H1 (cell line): ENCODE data around the gene ARHGAP4.

Source experiments
- ASH2L ChIP-seq: fragments of 200-600, 300-600 bp; sonication (generic); IDR thresholded peaks from one replicate; pipeline ENCODE4 v1.7.1; 2017; ENCODE audit warnings: low read length
- BCL11A ChIP-seq, 2 experiments: IDR thresholded peaks; one replicate each; pipeline ENCODE4 v1.6.1; 2011; ENCODE audit warnings: low read depth in 2 of 2, low read length in 2 of 2, mild to moderate bottlenecking in 2 of 2
- CEBPB ChIP-seq: IDR thresholded peaks from 2 replicates; pipeline ENCODE4 v1.6.1; 2012; ENCODE audit warnings: low read depth, low read length
- CTCF ChIP-seq, 3 experiments: IDR thresholded peaks; 1 replicate in 2 of 3; 2 replicates in 1 of 3; pipeline versions ENCODE4 v1.5.1 to v1.6.1; 2011; ENCODE audit warnings: low read length in 3 of 3, mild to moderate bottlenecking in 3 of 3, inconsistent platforms in 2 of 3, low read depth in 1 of 3, moderate library complexity in 1 of 3; ENCODE audit not compliant: insufficient read depth in 1 of 3; ENCODE audit errors: control extremely low read depth in 1 of 3
- GABPA ChIP-seq: IDR thresholded peaks from 2 replicates; pipeline ENCODE4 v1.6.1; 2011; ENCODE audit warnings: mild to moderate bottlenecking, low read length, moderate library complexity, borderline replicate concordance; ENCODE audit not compliant: insufficient read depth
- KDM1A ChIP-seq: fragments of 200-600, 300-600 bp; sonication (generic); IDR thresholded peaks from 2 replicates; pipeline ENCODE4 v1.7.1; 2016; ENCODE audit warnings: mild to moderate bottlenecking, low read length, borderline replicate concordance
- POLR2AphosphoS5 ChIP-seq: IDR thresholded peaks from 2 replicates; pipeline ENCODE4 v1.6.1; 2011; ENCODE audit warnings: low read depth, low read length
- TCF12 ChIP-seq: IDR thresholded peaks from 2 replicates; pipeline ENCODE4 v1.6.1; 2011; ENCODE audit warnings: low read depth, mild to moderate bottlenecking, low read length
- USF2 ChIP-seq: IDR thresholded peaks from 2 replicates; pipeline ENCODE4 v1.6.1; 2011; ENCODE audit warnings: low read length, improper control_type of control experiment

- TF ChIP-seq CEBPB: no peak
- TF ChIP-seq USF2: no peak
- no peak for TF ChIP-seq CTCF (IDR thresholded peaks at IDR 0.05; ENCODE audit: control extremely low read depth in 1 of 3, insufficient read depth in 1 of 3, low read depth in 1 of 3, low read length in 3 of 3)
- TF ChIP-seq ASH2L: no peak
- TF ChIP-seq BCL11A (IDR thresholded peaks at IDR 0.05; ENCODE audit: low read depth in 2 of 2, low read length in 2 of 2): no peak
- no peak for TF ChIP-seq TCF12
- TF ChIP-seq POLR2AphosphoS5: no peak
- TF ChIP-seq GABPA: no peak
- TF ChIP-seq KDM1A: no peak
These were observed 63.5 kb downstream of the ARHGAP4 start for GRCh38 chrX:153862369-153863250.
